ENCODE data around the gene SLC12A3.
"Not testable (repeated sequence)": the region's sequence is repeated elsewhere in the genome, so short reads cannot be mapped to it uniquely, and the experiment has no call there.

Gene SLC12A3

GRCh38 chr16:56869513-56870275, 4.7 kb downstream of the SLC12A3 start:
- DNase-seq (ENCODE audit: low read depth) = no peak

GRCh38 chr16:56870276-56870888, 5.4 kb downstream of the SLC12A3 start:
- no peak for DNase-seq (ENCODE audit: low read depth)

GRCh38 chr16:56871172-56871593, 6.2 kb downstream of the SLC12A3 start:
- peak; percentile 47 for DNase-seq (ENCODE audit: low read depth)

GRCh38 chr16:56872863-56873391, 7.9 kb downstream of the SLC12A3 start:
- DNase-seq (ENCODE audit: low read depth) = no peak

- no peak for DNase-seq (ENCODE audit: low read depth)
These were observed 9.8 kb downstream of the SLC12A3 start for GRCh38 chr16:56874800-56875199.

- DNase-seq (ENCODE audit: low read depth) = no peak
These were observed 11.0 kb downstream of the SLC12A3 start for GRCh38 chr16:56876048-56876447.

- no peak for DNase-seq (ENCODE audit: low read depth)
These were observed 12.6 kb downstream of the SLC12A3 start for GRCh38 chr16:56877486-56878182.

- DNase-seq (ENCODE audit: low read depth) = no peak
These were observed 13.4 kb downstream of the SLC12A3 start for GRCh38 chr16:56878282-56878854.

- DNase-seq (ENCODE audit: low read depth) = no peak
These were observed 14.3 kb downstream of the SLC12A3 start for GRCh38 chr16:56879276-56879675.

- DNase-seq (ENCODE audit: low read depth) = no peak
These were observed 15.2 kb downstream of the SLC12A3 start for GRCh38 chr16:56880176-56880575.

- DNase-seq (ENCODE audit: low read depth) = no peak
These were observed 15.7 kb downstream of the SLC12A3 start for GRCh38 chr16:56880685-56881084.

- DNase-seq (ENCODE audit: low read depth) = no peak
These were observed 17.2 kb downstream of the SLC12A3 start for GRCh38 chr16:56882077-56882800.

- DNase-seq (ENCODE audit: low read depth) = no peak
These were observed 18.6 kb downstream of the SLC12A3 start for GRCh38 chr16:56883586-56883985.

- no peak for DNase-seq (ENCODE audit: low read depth)
These were observed 19.1 kb downstream of the SLC12A3 start for GRCh38 chr16:56884026-56884582.

- not testable (repeated sequence) for DNase-seq (ENCODE audit: low read depth)
These were observed 19.9 kb downstream of the SLC12A3 start for GRCh38 chr16:56884929-56885328.

- no peak for DNase-seq (ENCODE audit: low read depth)
These were observed 20.6 kb downstream of the SLC12A3 start for GRCh38 chr16:56885446-56886162.

- DNase-seq (ENCODE audit: low read depth) = no peak
These were observed 21.3 kb downstream of the SLC12A3 start for GRCh38 chr16:56886296-56886695.

GRCh38 chr16:56886826-56887225, 21.8 kb downstream of the SLC12A3 start:
- DNase-seq (ENCODE audit: low read depth) = no peak

- no peak for DNase-seq (ENCODE audit: low read depth)
These were observed 23.8 kb downstream of the SLC12A3 start for GRCh38 chr16:56888806-56889205.

GRCh38 chr16:56889206-56889605, 24.2 kb downstream of the SLC12A3 start:
- no peak for DNase-seq (ENCODE audit: low read depth)

GRCh38 chr16:56891685-56892084, 26.7 kb downstream of the SLC12A3 start:
- no peak for DNase-seq (ENCODE audit: low read depth)

All from iris pigment epithelial cell (primary cell).